HepG2 (cell line): ENCODE measurements around the gene SPI1. TPM values are rescaled to one million over a fixed set of nuclear protein-coding genes. Genes with fewer than 3 reads are reported as not detected.
A peak's percentile ranks its signal among the peaks of the same experiment; 100 is the strongest.

Source experiments
- ATAC-seq: fragments of 200-7000 bp; cut with Tn5 transposase; 3 replicates; pipeline ENCODE4 v1.9.1; 2020; ENCODE audit warnings: mild to moderate bottlenecking, moderate library complexity
- BruUV-seq: library from RNA; stranded (reverse); fragments of 400-500 nt; replicated peaks from 2 replicates; lab custom pipeline; 2021; lab: Mats Ljungman, UMichigan
- CTCF ChIA-PET: fragments of 300-600 bp; formaldehyde crosslinking; extraction: SDS; loops from one replicate; lab custom pipeline; 2021; ENCODE audit warnings: low total read pairs, inconsistent platforms, low intra/inter-chr PET ratio; lab: Yijun Ruan, JAX
- POLR2A ChIA-PET: fragments of 350-600 bp; sonication (Branson Sonifier 250); formaldehyde crosslinking; loops from one replicate; lab custom pipeline; 2020; ENCODE audit warnings: antibody characterized with exemption, inconsistent platforms; lab: Yijun Ruan, JAX
- DNase-seq: peaks from one replicate; pipeline ENCODE4 v3.0.0-alpha.2; 2015; ENCODE audit warnings: low spot score
- FAIRE-seq: peaks from 3 replicates; lab custom pipeline; 2011; peaks lifted over from hg19 to GRCh38; lab: Jason Lieb, UNC
- H2AFZ ChIP-seq: one replicate; pipeline ENCODE4 v1.6.1; 2011; ENCODE audit warnings: low read length, inconsistent platforms
- H3K27ac ChIP-seq: fragments of 300-600 bp; 3 replicates; pipeline ENCODE4 v1.8.0; 2011; ENCODE audit warnings: mixed run types, mild to moderate bottlenecking, mixed read lengths, low read length, inconsistent platforms; ENCODE audit not compliant: insufficient read depth; ENCODE audit errors: extremely low read length
- H3K27me3 ChIP-seq, 2 experiments: fragments of 200-600 bp in 1 of 2; 2 replicates in 1 of 2; 3 replicates in 1 of 2; pipeline versions ENCODE4 v1.6.0 to v1.8.0; 2011; ENCODE audit warnings: low read length in 2 of 2, mild to moderate bottlenecking in 2 of 2, moderate library complexity in 2 of 2, inconsistent platforms in 1 of 2; ENCODE audit not compliant: insufficient read depth in 2 of 2, control insufficient read depth in 1 of 2
- H3K36me3 ChIP-seq, 2 experiments: fragments of 200-600 bp in 1 of 2; replicated peaks in 1 of 2; 2 replicates in 1 of 2; 3 replicates in 1 of 2; pipeline versions ENCODE4 v1.5.1 to v1.8.0; 2011; ENCODE audit warnings: low read length in 2 of 2, inconsistent platforms in 1 of 2; ENCODE audit not compliant: insufficient read depth in 2 of 2, control insufficient read depth in 1 of 2
- H3K4me1 ChIP-seq: 2 replicates; pipeline ENCODE4 v1.5.1; 2012; ENCODE audit warnings: low read length, inconsistent platforms; ENCODE audit not compliant: insufficient read depth
- H3K4me2 ChIP-seq: 2 replicates; pipeline ENCODE4 v1.6.0; 2011; ENCODE audit warnings: low read depth, low read length, inconsistent platforms
- H3K4me3 ChIP-seq, 3 experiments: fragments of 200-600 bp in 1 of 3; sonication (generic), shearing (Covaris generic) in 1 of 3; replicated peaks in 1 of 3; 2 replicates each; pipeline ENCODE4 v1.5.1; 2011 to 2016; ENCODE audit warnings: low read length in 3 of 3, inconsistent platforms in 2 of 3, low read depth in 2 of 3, mild to moderate bottlenecking in 2 of 3, control low read depth in 1 of 3, mixed read lengths in 1 of 3; ENCODE audit not compliant: insufficient read depth in 1 of 3
- H3K79me2 ChIP-seq: one replicate; pipeline ENCODE4 v1.6.1; 2011; ENCODE audit warnings: low read length, inconsistent platforms; ENCODE audit not compliant: insufficient read depth
- H3K9ac ChIP-seq: 2 replicates; pipeline ENCODE4 v1.6.0; 2011; ENCODE audit warnings: mild to moderate bottlenecking, low read depth, low read length, inconsistent platforms; ENCODE audit not compliant: insufficient read depth
- H3K9me3 ChIP-seq: 2 replicates; pipeline ENCODE4 v1.5.1; 2012; ENCODE audit warnings: mild to moderate bottlenecking, low read length
- H4K20me1 ChIP-seq: 2 replicates; pipeline ENCODE4 v1.6.0; 2011; ENCODE audit warnings: inconsistent platforms, mild to moderate bottlenecking, low read length, moderate library complexity; ENCODE audit not compliant: insufficient read depth
- AGO2 ChIP-seq: fragments of 200-400 bp; formaldehyde crosslinking; optimal IDR thresholded peaks from 2 replicates; pipeline ENCODE3; 2017; ENCODE audit warnings: mild to moderate bottlenecking, low read depth, low read length, moderate library complexity
- CCDC6 ChIP-seq: sonication (generic); formaldehyde crosslinking; IDR thresholded peaks from 2 replicates; pipeline ENCODE4 v1.8.1; 2022; ENCODE audit warnings: mild to moderate bottlenecking, missing genetic modification reagents, moderate library complexity
- HNF4G ChIP-seq, 2 experiments: sonication (generic) in 1 of 2; formaldehyde crosslinking in 1 of 2; IDR thresholded peaks; 2 replicates each; pipeline versions ENCODE4 v1.4.0 to v1.6.1; 2011 to 2020; ENCODE audit warnings: borderline replicate concordance in 2 of 2, low read depth in 2 of 2, mild to moderate bottlenecking in 2 of 2, low read length in 1 of 2, missing genetic modification reagents in 1 of 2, moderate library complexity in 1 of 2
- HNRNPK ChIP-seq: fragments of 200-400 bp; formaldehyde crosslinking; IDR thresholded peaks from 2 replicates; pipeline ENCODE4 v1.6.1; 2018; ENCODE audit warnings: low read length, low read depth, moderate library complexity, mild to moderate bottlenecking; ENCODE audit not compliant: poor library complexity, severe bottlenecking
- IKZF4 ChIP-seq: sonication (generic); formaldehyde crosslinking; IDR thresholded peaks from 2 replicates; pipeline ENCODE4 v1.5.1; 2020; ENCODE audit warnings: borderline replicate concordance, mild to moderate bottlenecking, low read depth, missing genetic modification reagents; ENCODE audit errors: not compliant biosample characterization
- PCBP1 ChIP-seq: fragments of 200-400 bp; formaldehyde crosslinking; IDR thresholded peaks from 2 replicates; pipeline ENCODE4 v1.6.1; 2017; ENCODE audit warnings: mild to moderate bottlenecking, low read depth, low read length, borderline replicate concordance
- WGBS: methylation state at CpG from one replicate; pipeline ENCODE4 v1.1.6; 2017; ENCODE audit warnings: low lambda C conversion rate; 5-methylcytosine and 5-hydroxymethylcytosine counted together
- in situ Hi-C: cut with HindIII; loops from 2 replicates; pipeline ENCODE4 v1.10.0; 2017; ENCODE audit warnings: low pct_unique_long_range_greater_than_20kb; ENCODE audit not compliant: extremely low pct_ligation_motif_present
- intact Hi-C: fragments of 100-400 bp; cut with micrococcal nuclease; formaldehyde crosslinking; loops from one replicate; pipeline ENCODE4 v1.10.0; 2022; ENCODE audit not compliant: unreplicated experiment
- polyA plus RNA-seq, 8 experiments: library from polyadenylated mRNA; depleted of rRNA in 3 of 8; stranded (reverse) in 7 of 8; unstranded in 1 of 8; fragments of >200 nt; fragmentation: Illumina TruSeq in 4 of 8; extraction: Trizol in 4 of 8; gene quantifications; 2 replicates each; pipeline versions ENCODE4 v1.2.1 to v1.2.3, GENCODE V29; 2011 to 2016; ENCODE audit warnings: low read depth in 4 of 8, missing spikeins in 1 of 8, mixed read lengths in 1 of 8; ENCODE audit not compliant: insufficient read depth in 1 of 8
- total RNA-seq, 5 experiments: library from RNA; depleted of rRNA; stranded (reverse); fragments of >200 nt; fragmentation: Illumina TruSeq; extraction: Trizol; gene quantifications; 2 replicates each; pipeline ENCODE4 v1.2.3, GENCODE V29; 2016; ENCODE audit warnings: low read depth in 1 of 5

Gene SPI1
- total and polyA plus RNA-seq, 2 of the 13 experiments (the other 11 are each of a cell fraction or from before 2014, with no cell fraction given): not detected

- Histone ChIP-seq H3K4me2 (peak overlapping the region; percentile 84), H3K9ac (0 out of 2 replicates have a peak overlapping the region, but pooled peaks have one; percentile 29), H3K4me1 (peaks cover 64% of the 10 kb centered on the region), H3K27me3 (peaks cover 6 to 34% of the 10 kb centered on the region in 2 experiments; a peak in 3 of 5 replicates), H3K36me3 (no peaks in the 10 kb centered on the region), H4K20me1 (no peaks in the 10 kb centered on the region), H2AFZ (peak overlapping the region; percentile 34), H3K9me3 (no peaks in the 10 kb centered on the region), H3K79me2 (no peaks in the 10 kb centered on the region), H3K27ac (no peak overlapping the region), H3K4me3 (peak overlapping the region; percentile 54 to 72 (median 66))
- no TSS peak for BruUV-seq
- peak; percentile 74 for TF ChIP-seq HNRNPK
- TF ChIP-seq CCDC6 (CRISPR knock-in tag): 0 out of 2 replicates have a peak, but pooled peaks have one; percentile 4
- no peak for TF ChIP-seq HNF4G (IDR thresholded peaks at IDR 0.05; ENCODE audit: borderline replicate concordance, low read depth, low read length)
- TF ChIP-seq HNF4G (CRISPR knock-in tag; IDR thresholded peaks at IDR 0.05; ENCODE audit: borderline replicate concordance, low read depth): 0 out of 2 replicates have a peak, but pooled peaks have one; percentile 36
- no peak for TF ChIP-seq IKZF4 (CRISPR knock-in tag)
- TF ChIP-seq AGO2: no peak
- 0 out of 2 replicates have a peak, but pooled peaks have one; percentile 11 for TF ChIP-seq PCBP1
- DNase-seq (no peak), ATAC-seq (peak; percentile 68), FAIRE-seq (no peak)
- ChIA-PET POLR2A (no interaction called here), CTCF (interaction anchor here (1.3 to 2.3 kb wide), 4 partner anchors 96 to 193 kb away, joined by 9 to 20 read pairs (median 12); partner anchors contain the start of genes ARFGAP2 and NR1H3)
- intact Hi-C loops: loop anchor here (1.0 to 5.0 kb wide), 4 partner anchors 86 to 257 kb away; no protein-coding TSS in a partner anchor
- WGBS: 0% methylated on average over 5 of the region's 32 CpGs
- in situ Hi-C loops: loop anchor here (5.0 kb wide), 1 partner anchor 178 kb away; the partner anchor contains the start of gene ARFGAP2
These were observed 23.4 kb downstream of the SPI1 start for GRCh38 chr11:47354913-47355282.
